ENCODE data around the gene CSGALNACT2. TPM values are rescaled to one million over a fixed set of nuclear protein-coding genes. Genes with fewer than 3 reads are reported as not detected.

The CSGALNACT2 gene
- total RNA-seq, 1 experiment from 2014 or later = 6.4 TPM

GRCh38 chr10:43167498-43167889 lies 29.2 kb downstream of the CSGALNACT2 start:
- Mint-ChIP-seq H3K27me3 (ENCODE audit: insufficient read depth, unreplicated experiment) (no peaks in the 10 kb centered on the region), H3K9me3 (ENCODE audit: unreplicated experiment) (no peaks in the 10 kb centered on the region), H3K36me3 (ENCODE audit: insufficient read depth, unreplicated experiment) (no peaks in the 10 kb centered on the region), H3K27ac (ENCODE audit: unreplicated experiment) (no peak overlapping the region), H3K4me1 (ENCODE audit: low read depth, unreplicated experiment) (no peaks in the 10 kb centered on the region), H3K4me3 (ENCODE audit: unreplicated experiment) (no peak overlapping the region)
- CTCF ChIA-PET = no interaction called here
- BruUV-seq (replicated peaks) = no TSS peak
- H3K4me1 ChIP-seq = no peaks in the 10 kb centered on the region
- no peaks in the 10 kb centered on the region for H3K36me3 ChIP-seq (ENCODE audit: control insufficient read depth, insufficient read depth, low read length)
- no peak for TF ChIP-seq CTCF (IDR thresholded peaks at IDR 0.05; ENCODE audit: insufficient read depth in 1 of 2, low read depth in 1 of 2, low read length in 1 of 2, severe bottlenecking in 1 of 2, unreplicated experiment in 1 of 2)
- no peak for DNase-seq
- H3K27me3 ChIP-seq (replicated peaks; ENCODE audit: control insufficient read depth, insufficient read depth, low read length) = no peaks in the 10 kb centered on the region
- H3K9me3 ChIP-seq = no peaks in the 10 kb centered on the region
- no peak overlapping the region for H3K4me3 ChIP-seq (ENCODE audit: low read depth, low read length)
- POLR2A ChIA-PET = no interaction called here
- intact Hi-C loops (cut with micrococcal nuclease; ENCODE audit: unreplicated experiment) = no loop called here

DNA sequence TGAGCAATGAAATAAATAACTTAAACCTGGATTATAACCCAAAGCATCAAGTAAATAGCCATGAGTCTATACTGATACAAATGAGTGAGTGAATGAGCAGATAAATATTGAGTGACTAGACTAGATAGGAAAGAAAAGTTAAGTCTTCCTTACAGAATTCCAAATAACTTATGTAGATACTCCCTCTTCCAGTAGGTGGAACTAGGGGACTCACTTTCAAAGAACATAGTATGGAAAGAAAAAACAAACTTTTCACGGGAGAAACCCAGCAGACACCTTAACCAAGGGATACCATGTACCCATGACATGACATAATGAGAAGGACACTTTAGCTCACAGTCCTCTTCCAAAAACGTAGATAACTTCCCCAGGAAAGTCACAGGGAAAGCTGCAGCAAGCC lies 32.2 kb downstream of the CSGALNACT2 start:
- no peaks in the 10 kb centered on the region for H3K27me3 ChIP-seq (replicated peaks; ENCODE audit: control insufficient read depth, insufficient read depth, low read length)
- intact Hi-C loops (cut with micrococcal nuclease; ENCODE audit: unreplicated experiment) = loop anchor here (1.0 to 10.0 kb wide), 2 partner anchors 178 to 294 kb away; no protein-coding TSS in a partner anchor
- BruUV-seq (replicated peaks) = no TSS peak
- H3K27me3 Mint-ChIP-seq (ENCODE audit: insufficient read depth, unreplicated experiment) = no peaks in the 10 kb centered on the region
- H3K4me1 ChIP-seq = no peaks in the 10 kb centered on the region
- POLR2A ChIA-PET = no interaction called here
- no peak overlapping the region for H3K27ac Mint-ChIP-seq (ENCODE audit: unreplicated experiment)
- no peaks in the 10 kb centered on the region for H3K36me3 ChIP-seq (ENCODE audit: control insufficient read depth, insufficient read depth, low read length)
- no peak overlapping the region for H3K4me3 ChIP-seq (ENCODE audit: low read depth, low read length)
- no peaks in the 10 kb centered on the region for H3K36me3 Mint-ChIP-seq (ENCODE audit: insufficient read depth, unreplicated experiment)
- DNase-seq = peak in 1 of 2 experiments; percentile 16
- H3K4me3 Mint-ChIP-seq (ENCODE audit: unreplicated experiment) = no peak overlapping the region
- CTCF ChIA-PET = no interaction called here
- H3K9me3 ChIP-seq = no peaks in the 10 kb centered on the region
- H3K4me1 Mint-ChIP-seq (ENCODE audit: low read depth, unreplicated experiment) = no peaks in the 10 kb centered on the region
- peak; percentile 39 to 52 for TF ChIP-seq CTCF (IDR thresholded peaks at IDR 0.05; ENCODE audit: insufficient read depth in 1 of 2, low read depth in 1 of 2, low read length in 1 of 2, severe bottlenecking in 1 of 2, unreplicated experiment in 1 of 2)
- no peaks in the 10 kb centered on the region for H3K9me3 Mint-ChIP-seq (ENCODE audit: unreplicated experiment)

DNA sequence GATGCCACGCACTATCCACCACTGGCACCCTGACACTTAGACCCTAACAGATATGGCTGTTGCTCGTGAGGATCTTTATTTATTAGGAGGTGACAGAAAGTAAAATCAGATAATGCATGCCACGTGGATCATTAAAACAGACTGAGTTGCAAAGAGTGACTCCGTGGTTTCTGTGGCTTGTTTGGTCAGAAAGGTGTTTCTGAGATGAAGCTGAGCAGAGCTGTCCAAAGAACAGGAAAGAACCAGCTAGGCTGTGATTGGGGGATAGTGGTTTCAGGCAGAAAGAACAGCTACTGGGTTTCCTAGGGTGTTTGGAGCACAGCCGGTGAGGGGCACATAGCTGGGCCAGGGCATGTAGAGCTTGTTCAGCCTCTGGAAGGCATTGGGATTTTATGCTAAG lies 34.4 kb downstream of the CSGALNACT2 start:
- POLR2A ChIA-PET = no interaction called here
- H3K36me3 Mint-ChIP-seq (ENCODE audit: insufficient read depth, unreplicated experiment) = peaks cover 5% of the 10 kb centered on the region
- CTCF ChIA-PET = interaction anchor here (0.6 kb wide), 1 partner anchor 55 kb away, joined by 3 read pairs; no protein-coding TSS in a partner anchor
- no peak for DNase-seq
- Histone ChIP-seq H3K4me3 (ENCODE audit: low read depth, low read length) (no peak overlapping the region), H3K36me3 (ENCODE audit: control insufficient read depth, insufficient read depth, low read length) (peaks cover 1% of the 10 kb centered on the region; the same call in 1 of the 2 replicates), H3K9me3 (no peaks in the 10 kb centered on the region), H3K4me1 (no peaks in the 10 kb centered on the region), H3K27me3 (replicated peaks; ENCODE audit: control insufficient read depth, insufficient read depth, low read length) (no peaks in the 10 kb centered on the region)
- H3K9me3 Mint-ChIP-seq (ENCODE audit: unreplicated experiment) = no peaks in the 10 kb centered on the region
- BruUV-seq (replicated peaks) = no TSS peak
- H3K27me3 Mint-ChIP-seq (ENCODE audit: insufficient read depth, unreplicated experiment) = no peaks in the 10 kb centered on the region
- H3K4me1 Mint-ChIP-seq (ENCODE audit: low read depth, unreplicated experiment) = no peaks in the 10 kb centered on the region
- no peak overlapping the region for H3K4me3 Mint-ChIP-seq (ENCODE audit: unreplicated experiment)
- H3K27ac Mint-ChIP-seq (ENCODE audit: unreplicated experiment) = no peak overlapping the region
- intact Hi-C loops (cut with micrococcal nuclease; ENCODE audit: unreplicated experiment) = loop anchor here (10.0 kb wide), 1 partner anchor 292 kb away; no protein-coding TSS in a partner anchor
- no peak for TF ChIP-seq CTCF (IDR thresholded peaks at IDR 0.05; ENCODE audit: insufficient read depth in 1 of 2, low read depth in 1 of 2, low read length in 1 of 2, severe bottlenecking in 1 of 2, unreplicated experiment in 1 of 2)
